GM18951 (cell line): ENCODE results near the gene EIF3I.
"Not testable (repeated sequence)": the region's sequence is repeated elsewhere in the genome, so short reads cannot be mapped to it uniquely, and the experiment has no call there.

ENCODE experiments used
- POLR2A ChIP-seq: IDR thresholded peaks from 4 replicates; pipeline ENCODE4 v1.6.1; 2011; ENCODE audit warnings: mild to moderate bottlenecking; ENCODE audit not compliant: insufficient read length, insufficient read depth; ENCODE audit errors: extremely low read depth
- in situ Hi-C: fragments of 300-500 bp; cut with MboI; formaldehyde crosslinking; loops from one replicate; pipeline ENCODE4 v1.12.0; 2022; ENCODE audit warnings: low sequenced_read_pairs, mixed read lengths, inconsistent platforms; ENCODE audit not compliant: unreplicated experiment

EIF3I gene

DNA sequence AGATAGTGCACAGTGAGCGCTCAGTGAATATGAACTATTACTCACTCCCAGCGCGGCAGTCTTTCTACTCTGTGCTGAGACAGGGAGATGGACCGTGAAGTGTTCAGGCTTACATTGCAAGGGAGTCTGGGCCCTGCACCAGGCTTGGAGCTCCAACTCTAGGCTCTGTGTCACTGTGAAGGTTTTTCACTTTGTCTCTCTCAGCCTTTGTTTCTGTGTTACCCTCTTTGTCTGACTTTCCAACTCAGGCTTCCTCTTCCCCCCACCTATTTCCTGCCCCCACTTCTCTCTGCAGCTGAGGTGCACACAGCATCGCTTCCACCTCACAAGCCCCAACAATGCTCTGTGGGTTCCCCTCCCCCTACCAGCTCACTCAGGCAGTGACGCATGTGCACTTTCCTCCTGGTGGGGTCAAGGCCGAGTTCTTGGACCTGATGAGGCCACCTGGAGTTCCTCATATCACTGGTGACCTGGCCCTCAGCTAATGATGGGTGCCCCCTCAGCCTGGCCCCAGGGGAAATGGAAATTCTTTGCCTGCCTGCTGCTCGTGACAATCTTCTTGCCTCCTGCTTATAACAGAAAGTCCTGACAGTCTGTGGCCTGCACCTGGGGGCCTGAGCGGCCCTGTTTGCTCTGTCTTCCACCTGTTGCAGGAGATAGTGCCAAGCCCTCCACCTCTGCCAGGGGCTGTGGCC is 27.8 kb downstream of the EIF3I start:
- TF ChIP-seq POLR2A = peak; percentile 59
- in situ Hi-C loops = no loop called here

DNA sequence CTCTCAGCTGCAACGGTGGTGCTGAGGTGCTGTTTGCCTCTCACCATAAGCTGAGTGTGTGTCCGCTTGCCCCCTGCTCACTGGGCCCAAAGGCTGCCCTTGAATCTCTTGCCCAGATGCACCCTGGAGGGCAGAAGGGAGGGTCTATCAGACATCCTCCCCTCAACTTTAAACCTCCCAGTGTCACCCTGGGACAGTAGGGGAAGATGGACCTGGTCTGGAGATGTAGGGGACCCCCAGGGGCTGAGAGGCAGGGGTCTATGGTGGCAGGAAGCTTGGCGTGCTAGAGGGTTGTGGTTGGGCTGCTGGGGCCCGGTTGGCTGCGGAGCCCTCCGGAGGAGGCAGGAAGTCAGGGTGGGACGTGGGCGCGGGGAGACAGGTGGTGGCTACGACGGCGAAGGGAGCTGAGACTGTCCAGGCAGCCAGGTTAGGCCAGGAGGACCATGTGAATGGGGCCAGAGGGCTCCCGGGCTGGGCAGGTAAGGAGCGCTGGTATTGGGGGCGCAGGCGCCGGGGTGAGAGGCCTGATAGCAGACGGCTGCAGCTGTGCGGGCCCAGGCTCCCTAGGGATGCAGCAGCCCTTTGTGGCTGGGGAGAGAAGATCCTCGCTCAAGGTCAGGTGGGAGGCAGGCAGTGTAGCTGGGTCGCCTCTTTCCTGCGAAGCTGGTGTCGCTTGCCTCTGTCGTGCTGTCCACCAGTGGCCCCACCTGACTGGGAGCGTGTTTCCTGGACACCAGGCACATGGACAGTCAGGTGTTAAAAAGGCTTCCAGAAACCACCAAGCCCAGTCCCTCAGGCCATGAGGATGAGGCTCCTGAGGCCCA is 28.9 kb downstream of the EIF3I start, which contains the start of gene LCK:
TSS of gene LCK (plus strand) at position 373 of the 824 bp plus-strand sequence. CDS start 23,065 bp downstream, outside the sequence.
- peak; percentile 63 for TF ChIP-seq POLR2A
- in situ Hi-C loops = no loop called here

- in situ Hi-C loops = no loop called here
- no peak for TF ChIP-seq POLR2A
Measured at GRCh38 chr1:32255072-32256071, 33.2 kb downstream of the EIF3I start.

- no peak for TF ChIP-seq POLR2A
- in situ Hi-C loops = no loop called here
Measured at GRCh38 chr1:32256473-32257226, 34.4 kb downstream of the EIF3I start.

DNA sequence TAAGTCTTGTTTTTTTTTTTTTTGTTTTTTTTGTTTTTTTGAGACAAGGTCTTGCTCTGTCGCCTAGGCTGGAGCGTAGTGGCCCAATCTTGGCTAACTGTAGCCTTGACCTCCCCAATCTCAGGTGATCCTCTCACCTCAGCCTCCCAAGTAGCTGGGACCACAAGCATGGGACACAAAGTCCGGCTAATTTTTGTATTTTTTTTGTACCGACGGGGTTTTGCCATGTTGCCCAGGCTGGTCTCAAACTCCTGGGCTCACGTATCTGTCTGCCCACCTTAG is 35.0 kb downstream of the EIF3I start:
- no peak for TF ChIP-seq POLR2A
- in situ Hi-C loops = no loop called here

- in situ Hi-C loops = not testable (repeated sequence)
Measured at GRCh38 chr1:32263236-32263593, 41.0 kb downstream of the EIF3I start.

DNA sequence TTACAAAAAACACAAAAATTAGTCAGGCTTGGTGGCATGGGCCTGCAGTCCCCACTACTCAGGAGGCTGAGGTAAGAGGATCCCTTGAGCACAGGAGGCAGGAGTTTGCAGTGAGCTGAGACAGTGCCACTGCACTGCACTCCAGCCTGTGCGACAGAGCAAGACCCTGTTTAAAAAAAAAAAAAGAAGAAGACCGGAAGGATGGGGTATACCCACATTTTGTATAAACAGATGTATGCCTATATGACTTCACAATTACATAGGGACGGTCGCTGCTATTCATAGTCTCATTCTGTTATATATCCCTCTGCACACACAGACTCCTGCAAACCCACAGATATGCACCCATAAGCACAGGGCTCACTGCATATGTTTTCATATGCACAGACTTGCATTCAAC is 41.5 kb downstream of the EIF3I start:
- no peak for TF ChIP-seq POLR2A
- in situ Hi-C loops = no loop called here

DNA sequence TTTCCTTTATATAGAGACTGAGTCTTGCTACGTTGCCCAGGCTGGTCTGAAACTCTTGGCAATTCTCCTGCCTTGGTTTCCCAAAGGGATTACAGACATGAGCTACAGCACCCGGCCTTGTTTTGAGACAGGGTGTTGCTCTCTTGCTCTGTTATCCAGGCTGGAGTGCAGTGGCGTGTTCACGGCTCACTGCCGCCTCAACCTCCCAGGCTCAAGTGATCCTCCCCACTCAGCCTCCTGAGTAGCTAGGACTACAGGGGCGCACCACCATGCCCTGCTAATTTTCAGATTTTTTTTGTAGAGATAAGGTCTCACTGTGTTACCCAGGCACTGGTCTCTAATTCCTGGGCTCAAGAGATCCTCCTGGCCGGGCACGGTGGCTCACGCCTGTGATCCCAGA is 43.6 kb downstream of the EIF3I start:
- TF ChIP-seq POLR2A = no peak
- in situ Hi-C loops = no loop called here

DNA sequence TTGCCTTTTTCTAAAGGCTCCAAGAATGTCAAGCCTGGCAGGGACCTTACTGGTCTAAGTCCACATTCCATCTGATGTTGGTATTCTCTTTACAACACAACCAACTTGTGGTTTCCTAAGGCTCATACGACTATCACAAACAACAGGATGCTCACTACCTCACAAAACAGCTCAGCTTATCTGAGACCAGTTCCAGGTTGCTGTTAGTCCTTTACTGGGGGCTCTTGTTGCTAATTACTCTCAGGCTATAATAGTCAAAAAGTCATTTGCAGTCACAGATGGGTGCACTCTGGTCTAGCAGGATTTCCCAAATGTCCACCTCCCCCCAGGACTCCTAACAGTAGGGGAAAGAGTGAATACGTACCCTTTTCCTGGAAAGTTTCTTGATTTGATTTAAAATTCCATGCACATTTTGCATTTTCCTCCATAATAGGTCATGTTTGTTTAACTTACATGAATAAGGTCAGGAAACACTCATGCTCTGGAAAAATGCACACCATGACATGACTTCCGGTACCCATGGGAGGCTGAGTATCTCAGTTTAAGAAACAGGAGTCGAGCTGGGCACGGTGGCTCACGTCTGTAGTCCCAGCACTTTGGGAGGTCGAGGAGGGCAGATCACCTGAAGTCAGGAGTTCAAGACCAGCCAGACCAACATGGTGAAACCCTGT is 44.8 kb downstream of the EIF3I start:
- TF ChIP-seq POLR2A = no peak
- in situ Hi-C loops = no loop called here

GRCh38 chr1:32269744-32270143 is 47.5 kb downstream of the EIF3I start:
- in situ Hi-C loops = no loop called here
- no peak for TF ChIP-seq POLR2A

DNA sequence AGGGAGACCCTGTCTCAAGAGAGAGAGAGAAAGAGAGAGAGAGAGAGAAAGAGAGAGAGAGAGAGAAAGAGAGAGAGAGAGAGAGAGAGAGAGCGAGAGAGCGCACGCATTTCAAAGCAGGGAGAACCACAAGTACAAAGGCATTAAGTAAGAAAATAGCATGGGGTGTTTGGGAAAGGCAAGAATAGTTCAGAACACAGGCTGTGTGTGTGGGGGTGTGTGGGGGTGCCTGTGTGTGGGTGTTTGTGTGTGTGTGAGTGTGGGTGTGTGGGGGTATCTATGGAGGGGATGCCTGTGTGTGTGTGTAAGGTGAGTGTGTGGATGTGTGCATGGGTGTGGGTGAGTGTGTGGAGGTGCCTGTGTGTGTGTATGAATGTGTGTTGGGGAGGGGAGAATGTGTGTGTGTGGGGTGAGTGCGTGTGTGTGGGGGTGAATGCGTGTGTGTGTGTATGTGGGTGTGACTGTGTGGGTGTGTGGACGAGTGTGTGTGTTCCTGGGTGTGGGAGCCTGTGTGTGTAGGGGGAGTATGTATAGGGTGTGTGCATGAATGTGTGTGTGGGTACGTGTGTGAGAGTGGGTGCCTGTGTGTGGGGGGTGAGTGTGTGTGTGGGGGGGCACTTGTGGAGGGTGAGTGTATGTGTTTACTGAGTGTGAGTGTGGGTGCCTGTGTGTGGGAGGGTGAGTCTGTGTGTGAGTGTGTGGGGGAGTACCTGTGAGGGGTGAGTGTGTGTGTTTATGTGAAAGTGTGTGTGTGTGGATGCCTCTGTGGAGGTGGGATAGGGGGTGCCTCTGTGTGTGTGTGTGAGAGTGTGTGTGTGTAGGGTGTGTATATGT is 50.6 kb downstream of the EIF3I start:
- TF ChIP-seq POLR2A = no peak
- in situ Hi-C loops = no loop called here
